HCT116 (cell line): ENCODE results near the gene SPIN1. TPM values are rescaled to one million over a fixed set of nuclear protein-coding genes. Genes with fewer than 3 reads are reported as not detected.
A peak's percentile ranks its signal among the peaks of the same experiment; 100 is the strongest.

Experiments used
- ATAC-seq: fragments of 200-7000 bp; cut with Tn5 transposase; 2 replicates; pipeline ENCODE4 v1.9.1; 2020; ENCODE audit warnings: mild to moderate bottlenecking, moderate library complexity
- BruUV-seq: library from RNA; stranded (reverse); fragments of 400-500 nt; replicated peaks from 2 replicates; lab custom pipeline; 2021; lab: Mats Ljungman, UMichigan
- CTCF ChIA-PET: fragments of 300-600 bp; sonication (Branson Sonifier 250); formaldehyde crosslinking; loops from one replicate; lab custom pipeline; 2021; ENCODE audit warnings: antibody characterized with exemption; lab: Charles Lee
- POLR2A ChIA-PET: fragments of 300-600, 350-600 bp; sonication (Branson Sonifier 250); formaldehyde crosslinking; loops from one replicate; lab custom pipeline; 2021; ENCODE audit warnings: antibody characterized with exemption; lab: Charles Lee
- RAD21 ChIA-PET, 2 experiments: fragments of 300-600 bp; sonication (Branson Sonifier 250); formaldehyde crosslinking; loops; one replicate each; lab custom pipeline; 2023; ENCODE audit warnings: low total read pairs in 2 of 2; ENCODE audit not compliant: uncharacterized antibody in 2 of 2, unreplicated experiment in 2 of 2, low non-redundant PET in 1 of 2; lab: Charles Lee
- DNase-seq: peaks from one replicate; pipeline ENCODE4 v3.0.0-alpha.2; 2010; ENCODE audit warnings: low read depth, low spot score
- H2AFZ ChIP-seq: fragments of 200-600 bp; shearing (Covaris generic), sonication (generic); 2 replicates; pipeline ENCODE4 v1.6.1; 2017; ENCODE audit warnings: low read depth, mixed run types, mixed read lengths, antibody characterized with exemption, low read length; ENCODE audit not compliant: poor library complexity, severe bottlenecking
- H3K27ac ChIP-seq: 2 replicates; pipeline ENCODE4 v1.5.1; 2012; ENCODE audit warnings: low read depth, low read length
- H3K27me3 ChIP-seq: fragments of 200-600 bp; sonication (generic); 2 replicates; pipeline ENCODE4 v1.6.1; 2016; ENCODE audit warnings: mixed run types, low read length, mixed read lengths; ENCODE audit not compliant: insufficient read depth
- H3K36me3 ChIP-seq, 2 experiments: fragments of 200-500 bp in 1 of 2; fragments of 200-600 bp in 1 of 2; sonication (Bioruptor generic) in 1 of 2; sonication (generic) in 1 of 2; 2 replicates each; pipeline versions ENCODE4 v1.5.1 to v1.6.1; 2014 to 2016; ENCODE audit warnings: low read length in 2 of 2, inconsistent platforms in 1 of 2, mixed read lengths in 1 of 2, mixed run types in 1 of 2; ENCODE audit not compliant: insufficient read depth in 2 of 2, control insufficient read depth in 1 of 2
- H3K4me1 ChIP-seq, 2 experiments: fragments of 200-600 bp in 1 of 2; sonication (generic) in 1 of 2; 2 replicates each; pipeline versions ENCODE4 v1.5.1 to v1.6.1; 2012 to 2017; ENCODE audit warnings: low read length in 2 of 2, inconsistent platforms in 1 of 2, mild to moderate bottlenecking in 1 of 2, mixed read lengths in 1 of 2, mixed run types in 1 of 2, moderate library complexity in 1 of 2; ENCODE audit not compliant: insufficient read depth in 2 of 2, control insufficient read depth in 1 of 2
- H3K4me2 ChIP-seq: fragments of 200-600 bp; sonication (generic); 2 replicates; pipeline ENCODE4 v1.6.1; 2017; ENCODE audit warnings: mixed run types, low read length, mixed read lengths
- H3K4me3 ChIP-seq, 2 experiments: fragments of 200-600 bp in 1 of 2; sonication (generic) in 1 of 2; replicated peaks in 1 of 2; 2 replicates each; pipeline ENCODE4 v1.5.1; 2011 to 2016; ENCODE audit warnings: low read length in 2 of 2, control low read depth in 1 of 2, low read depth in 1 of 2, mild to moderate bottlenecking in 1 of 2, mixed read lengths in 1 of 2, mixed run types in 1 of 2
- H3K79me2 ChIP-seq: fragments of 200-600 bp; sonication (generic); 2 replicates; pipeline ENCODE4 v1.6.1; 2017; ENCODE audit warnings: mild to moderate bottlenecking, mixed run types, low read length, moderate library complexity, mixed read lengths; ENCODE audit not compliant: insufficient read depth
- H3K9ac ChIP-seq: fragments of 200-600 bp; sonication (generic); 2 replicates; pipeline ENCODE4 v1.6.1; 2016; ENCODE audit warnings: low read length, mixed read lengths
- H3K9me2 ChIP-seq: fragments of 200-600 bp; sonication (generic), shearing (Covaris generic); 2 replicates; pipeline ENCODE4 v1.6.1; 2017; ENCODE audit warnings: mixed run types, mild to moderate bottlenecking, moderate library complexity; ENCODE audit not compliant: insufficient read depth
- H3K9me3 ChIP-seq, 2 experiments: fragments of 200-500 bp in 1 of 2; fragments of 200-600 bp in 1 of 2; sonication (Bioruptor generic) in 1 of 2; sonication (generic) in 1 of 2; 2 replicates each; pipeline ENCODE4 v1.6.1; 2014 to 2017; ENCODE audit warnings: low read length in 2 of 2, mixed read lengths in 2 of 2, inconsistent platforms in 1 of 2, low read depth in 1 of 2, mild to moderate bottlenecking in 1 of 2, mixed run types in 1 of 2, moderate library complexity in 1 of 2; ENCODE audit not compliant: control insufficient read depth in 1 of 2, insufficient read depth in 1 of 2
- H4K20me1 ChIP-seq: fragments of 200-600 bp; sonication (generic), shearing (Covaris generic); 2 replicates; pipeline ENCODE4 v1.6.1; 2017; ENCODE audit warnings: mixed run types, mild to moderate bottlenecking, moderate library complexity; ENCODE audit not compliant: insufficient read depth
- CBX3 ChIP-seq: IDR thresholded peaks from 2 replicates; pipeline ENCODE4 v1.6.1; 2012; ENCODE audit warnings: low read depth
- EGR1 ChIP-seq: IDR thresholded peaks from 2 replicates; pipeline ENCODE4 v1.6.1; 2012; ENCODE audit warnings: low read depth
- EZH2 ChIP-seq: fragments of 200-600 bp; sonication (generic); IDR thresholded peaks from 2 replicates; pipeline ENCODE4 v1.6.1; 2017; ENCODE audit warnings: antibody characterized with exemption, mixed run types
- FOSL1 ChIP-seq: IDR thresholded peaks from 2 replicates; pipeline ENCODE4 v1.6.1; 2012; ENCODE audit warnings: low read depth
- JUND ChIP-seq: IDR thresholded peaks from 2 replicates; pipeline ENCODE4 v1.6.1; 2012
- SIN3A ChIP-seq: IDR thresholded peaks from 2 replicates; pipeline ENCODE4 v1.6.1; 2012; ENCODE audit warnings: low read depth
- ZBTB33 ChIP-seq: IDR thresholded peaks from 2 replicates; pipeline ENCODE4 v1.6.1; 2011; ENCODE audit warnings: mild to moderate bottlenecking, low read length, moderate library complexity; ENCODE audit not compliant: insufficient replicate concordance; ENCODE audit errors: extremely low read depth
- intact Hi-C: fragments of 100-400 bp; cut with micrococcal nuclease; formaldehyde crosslinking; loops from 2 replicates; pipeline ENCODE4 v1.10.0; 2022
- total RNA-seq: library from RNA; stranded (reverse); gene quantifications from one replicate; pipeline ENCODE4 v1.2.1, GENCODE V29; 2021; ENCODE audit not compliant: unreplicated experiment

SPIN1 gene
- total RNA-seq, 1 experiment from 2014 or later: 74.0 TPM

GRCh38 chr9:88514247-88514646 is 126.0 kb downstream of the SPIN1 start:
- Histone ChIP-seq H3K9ac (no peak overlapping the region), H3K9me3 (no peaks in the 10 kb centered on the region), H3K36me3 (no peaks in the 10 kb centered on the region), H3K4me2 (no peak overlapping the region), H2AFZ (no peak overlapping the region), H3K27me3 (no peaks in the 10 kb centered on the region), H3K79me2 (no peaks in the 10 kb centered on the region), H4K20me1 (no peaks in the 10 kb centered on the region), H3K4me1 (peaks cover 0 to 8% of the 10 kb centered on the region in 2 experiments; a peak in 1 of 4 replicates), H3K27ac (no peak overlapping the region), H3K4me3 (no peak overlapping the region), H3K9me2 (no peaks in the 10 kb centered on the region)
- no peak for ATAC-seq
- TF ChIP-seq JUND (no peak), ZBTB33 (no peak), EZH2 (no peak), CBX3 (peak; percentile 65; the same call in 1 of the 2 replicates), FOSL1 (no peak), SIN3A (no peak)
- ChIA-PET POLR2A (no interaction called here), RAD21 (no interaction called here), CTCF (no interaction called here)
- BruUV-seq: no TSS peak
- DNase-seq: no peak
- intact Hi-C loops: no loop called here

- no peak overlapping the region for H3K27ac ChIP-seq
- peaks cover 17 to 24% of the 10 kb centered on the region in 2 experiments for H3K4me1 ChIP-seq
- POLR2A ChIA-PET: no interaction called here
- H3K36me3 ChIP-seq: no peaks in the 10 kb centered on the region
- no peak for TF ChIP-seq EGR1
- CTCF ChIA-PET: no interaction called here
- no peaks in the 10 kb centered on the region for H3K27me3 ChIP-seq
- intact Hi-C loops: no loop called here
- no peaks in the 10 kb centered on the region for H3K9me2 ChIP-seq
- no TSS peak for BruUV-seq
- H2AFZ ChIP-seq: no peak overlapping the region
- no peaks in the 10 kb centered on the region for H3K79me2 ChIP-seq
- H3K9me3 ChIP-seq: no peaks in the 10 kb centered on the region
- no peaks in the 10 kb centered on the region for H4K20me1 ChIP-seq
- RAD21 ChIA-PET: no interaction called here
- DNase-seq: no peak
- H3K9ac ChIP-seq: no peak overlapping the region
- no peak overlapping the region for H3K4me3 ChIP-seq
- no peak for ATAC-seq
- no peak overlapping the region for H3K4me2 ChIP-seq
These were observed 133.1 kb downstream of the SPIN1 start for GRCh38 chr9:88521308-88521707.
